HG03108 (cell line): ENCODE data around the gene ASCL5.
"Not testable (repeated sequence)": the region's sequence is repeated elsewhere in the genome, so short reads cannot be mapped to it uniquely, and the experiment has no call there.

Experiments
- ATAC-seq: cut with Tn5 transposase; IDR thresholded peaks from one replicate; pipeline ENCODE4 v1.9.1; 2021; ENCODE audit warnings: moderate library complexity; ENCODE audit not compliant: unreplicated experiment

ASCL5 gene

GRCh38 chr1:201126832-201127754, at the start of gene ASCL5:
ASCL5 (minus strand) TSS chr1:201127184; CDS start chr1:201115372, 11,812 bp downstream.
- no peak for ATAC-seq

DNA sequence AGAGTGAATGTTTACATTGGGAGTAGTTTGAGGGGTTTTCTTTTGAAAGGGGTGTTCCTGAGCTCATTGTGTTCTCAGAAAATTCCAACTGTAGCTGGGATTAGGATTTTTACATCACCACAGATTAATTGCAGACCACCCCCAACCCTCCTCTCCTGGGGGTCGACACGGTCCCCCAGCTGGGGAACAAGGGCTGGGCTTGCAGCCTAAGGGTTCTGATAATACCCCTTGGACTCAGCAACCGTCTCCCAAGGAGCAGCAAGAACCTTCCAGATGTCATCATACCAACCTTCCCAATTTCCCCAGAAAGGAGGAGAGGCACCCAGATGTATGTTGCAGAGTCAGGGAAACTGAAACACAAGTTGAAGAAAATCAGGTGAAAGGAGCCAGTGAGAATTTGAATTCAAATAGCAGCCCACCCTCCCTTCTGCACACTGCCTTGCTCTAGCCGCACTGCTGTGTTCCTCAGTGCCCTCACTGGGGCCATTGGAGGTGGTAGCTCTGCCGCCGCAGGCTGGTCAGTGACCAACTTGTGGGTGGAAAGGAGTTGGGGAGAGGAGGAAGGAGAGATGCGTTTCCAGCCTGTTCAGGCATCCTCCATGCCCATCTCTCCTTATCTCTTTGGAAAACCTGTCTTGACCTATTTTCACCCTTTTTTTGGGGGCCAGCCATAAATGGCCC, 49.0 kb upstream of the ASCL5 start:
- ATAC-seq: no peak

DNA sequence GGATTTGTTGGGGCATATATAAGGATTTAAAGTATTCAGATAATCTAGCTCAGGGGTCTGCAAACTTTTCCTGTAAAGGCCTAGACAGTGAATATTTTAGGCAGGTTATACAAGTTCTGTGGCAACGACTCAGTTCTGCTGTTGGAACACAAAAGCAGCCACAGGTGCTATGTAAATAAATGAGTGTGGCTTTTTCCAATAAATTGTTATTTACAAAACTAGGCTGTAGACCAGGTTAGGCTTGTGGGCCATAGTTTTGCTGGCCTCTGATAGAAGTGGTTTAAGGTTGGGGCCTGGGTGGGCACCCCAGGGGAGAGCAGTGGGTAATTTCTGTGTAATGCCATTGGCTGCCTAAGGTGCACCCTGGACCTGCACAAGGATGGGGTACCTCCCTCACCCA, 46.8 kb upstream of the ASCL5 start:
- no peak for ATAC-seq

GRCh38 chr1:201172999-201173610, 46.1 kb upstream of the ASCL5 start:
- no peak for ATAC-seq

DNA sequence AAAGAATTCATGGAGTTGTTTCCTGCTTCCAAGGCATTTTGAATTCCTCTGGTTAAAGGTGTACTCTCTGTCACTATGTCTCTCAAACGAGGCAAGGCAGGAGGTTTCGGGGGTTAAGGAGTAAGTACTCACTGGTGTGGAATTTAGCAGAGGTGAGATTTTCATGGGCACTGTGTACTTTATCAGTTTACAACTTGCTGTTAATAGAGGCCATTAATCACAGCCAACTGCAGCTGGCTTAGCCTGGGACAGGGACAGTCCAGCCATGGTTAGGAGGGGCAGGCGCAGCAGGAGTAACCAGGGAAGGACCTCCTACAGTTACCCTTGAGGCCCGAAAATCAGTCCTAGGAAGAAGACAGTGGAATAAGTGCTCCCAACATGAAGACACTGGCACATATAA, 45.3 kb upstream of the ASCL5 start:
- ATAC-seq: no peak

GRCh38 chr1:201171063-201172036, 44.4 kb upstream of the ASCL5 start:
- no peak for ATAC-seq

DNA sequence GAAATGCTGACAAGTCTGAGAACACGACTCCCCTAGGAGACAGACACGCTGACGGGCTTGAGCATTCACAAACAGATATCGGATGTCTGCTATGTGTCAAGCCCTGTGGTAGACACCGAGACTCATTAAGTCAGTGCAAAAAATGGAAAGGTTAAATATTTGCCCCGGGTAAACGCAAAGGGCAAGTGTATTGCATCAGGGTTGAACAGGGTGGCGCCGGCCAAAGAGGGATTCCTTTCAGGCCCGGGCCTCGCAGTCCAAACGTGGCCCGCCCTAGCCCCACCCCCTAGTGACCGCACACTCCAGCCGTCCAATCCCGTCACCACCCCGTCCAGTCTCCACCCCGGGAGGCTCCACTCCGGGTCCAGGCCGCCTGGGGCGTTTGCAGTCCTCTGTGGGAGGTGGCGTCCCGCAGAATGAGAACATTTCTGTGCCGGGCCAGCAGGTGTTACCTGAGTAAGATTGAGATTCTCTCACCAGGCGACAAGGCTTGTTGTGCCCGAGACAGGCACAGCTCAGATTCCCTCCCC, 43.6 kb upstream of the ASCL5 start:
- peak; percentile 96 for ATAC-seq

DNA sequence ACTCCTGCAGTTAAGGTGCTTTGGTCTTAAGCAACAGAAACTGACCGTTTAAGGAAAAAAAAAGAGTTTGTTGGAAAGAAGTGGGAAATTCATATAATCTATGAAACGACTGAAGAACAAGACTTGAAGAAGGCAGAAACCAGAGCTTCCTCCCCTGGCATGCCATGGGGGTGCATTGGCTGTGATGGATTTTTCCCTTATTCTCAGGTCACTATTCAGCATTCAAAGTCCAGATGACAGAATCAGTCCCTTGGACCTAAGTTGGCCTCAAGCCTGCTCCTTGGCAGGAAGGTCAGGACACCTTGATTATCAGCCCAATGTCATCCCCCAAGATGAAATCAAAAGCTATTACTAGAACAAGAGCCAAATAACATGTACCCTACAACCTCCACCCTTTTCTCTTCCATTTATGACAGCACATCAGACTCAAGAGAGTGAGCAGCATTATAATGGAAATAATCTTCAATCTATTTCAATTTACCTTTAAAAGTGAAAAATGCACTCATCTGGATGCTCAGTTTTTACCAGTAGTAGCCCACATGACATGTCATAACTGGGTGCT, 43.1 kb upstream of the ASCL5 start:
- ATAC-seq: no peak

DNA sequence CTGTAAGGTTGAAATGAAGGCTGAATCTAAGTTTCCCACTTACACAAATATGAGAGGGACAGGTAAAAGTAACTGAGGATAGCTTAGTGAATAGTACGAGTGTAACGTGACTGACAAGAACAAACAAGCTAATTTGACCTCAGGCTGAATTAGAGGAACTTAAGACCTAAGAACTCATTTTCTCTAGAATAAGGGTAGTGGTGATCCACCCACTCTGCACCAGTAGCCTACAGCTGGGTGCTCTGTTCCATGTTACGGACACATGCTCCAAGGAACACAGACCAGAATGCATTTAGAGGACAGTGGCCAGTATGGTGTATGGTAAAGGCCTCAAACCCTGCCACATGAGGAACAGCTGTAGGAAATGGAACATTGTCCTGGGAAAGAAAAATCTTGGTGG, 42.2 kb upstream of the ASCL5 start:
- no peak for ATAC-seq

- no peak for ATAC-seq
Observed at GRCh38 chr1:201167041-201167991, 40.3 kb upstream of the ASCL5 start.

- no peak for ATAC-seq
Observed at GRCh38 chr1:201164645-201165044, 37.7 kb upstream of the ASCL5 start.

GRCh38 chr1:201163707-201164106, 36.7 kb upstream of the ASCL5 start:
- no peak for ATAC-seq

GRCh38 chr1:201163036-201163435, 36.1 kb upstream of the ASCL5 start:
- not testable (repeated sequence) for ATAC-seq

DNA sequence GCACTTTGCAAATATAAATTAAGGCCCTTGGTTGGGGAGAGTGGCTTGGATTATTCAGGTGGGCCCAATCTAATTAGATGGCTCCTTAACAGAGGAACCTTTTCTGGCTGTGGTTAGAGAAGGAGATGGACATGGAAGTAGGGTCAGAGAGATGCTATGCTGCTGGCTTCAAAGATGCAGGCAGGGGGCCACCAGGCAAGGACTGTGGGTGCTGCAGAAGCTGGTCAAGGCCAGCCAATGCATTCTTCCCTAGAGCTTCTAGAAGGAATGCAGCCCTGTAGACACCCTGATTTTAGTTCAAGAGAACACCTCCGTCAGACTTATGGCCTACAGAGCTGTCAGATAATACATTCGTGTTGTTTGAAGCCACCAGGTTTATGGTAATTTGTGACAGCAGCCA, 31.0 kb upstream of the ASCL5 start:
- no peak for ATAC-seq

DNA sequence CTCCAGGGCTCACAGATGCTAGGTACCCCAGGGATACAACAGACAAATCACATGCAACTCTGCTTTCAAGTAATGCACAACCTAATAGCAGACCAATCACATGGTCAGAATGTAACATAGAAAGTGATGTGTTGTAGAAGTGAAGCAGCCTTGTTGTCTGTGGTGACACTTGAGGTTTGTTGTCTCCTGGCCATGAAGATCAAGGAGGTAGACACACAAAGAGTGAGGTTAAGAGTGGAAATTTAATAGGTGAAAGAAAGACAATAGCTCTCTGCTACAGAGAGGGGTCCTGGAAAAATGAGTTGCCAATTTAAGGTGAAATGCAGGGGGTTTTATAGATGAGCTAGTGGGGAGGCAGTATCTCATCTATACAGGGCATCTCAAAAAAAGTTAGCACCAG, 29.8 kb upstream of the ASCL5 start:
- no peak for ATAC-seq

DNA sequence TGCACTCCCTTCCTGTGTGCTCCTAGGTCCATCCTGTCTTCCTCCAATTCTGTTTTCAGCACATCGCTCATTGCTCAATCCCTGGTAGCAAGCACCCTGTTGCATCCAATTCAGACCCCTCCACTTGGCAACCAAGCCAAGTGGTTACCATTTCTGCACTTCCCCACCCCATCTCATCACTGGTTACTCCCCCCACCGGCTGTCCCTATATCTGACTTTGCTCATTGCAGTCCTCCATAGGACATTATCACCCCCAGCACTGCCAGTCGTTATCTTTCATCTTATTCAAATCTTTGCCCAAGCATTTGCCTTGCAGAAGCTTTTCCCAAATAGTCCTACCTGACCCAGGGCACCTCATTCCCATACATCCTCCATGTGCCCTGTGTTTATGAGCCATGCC, 29.4 kb upstream of the ASCL5 start:
- ATAC-seq: no peak

GRCh38 chr1:201155354-201155753, 28.4 kb upstream of the ASCL5 start:
- no peak for ATAC-seq

- peak; percentile 97 for ATAC-seq
Observed at GRCh38 chr1:201154389-201155165, 27.6 kb upstream of the ASCL5 start, which contains the start of gene TMEM9. TMEM9 (minus strand) TSS chr1:201154474; CDS start chr1:201153923, 551 bp downstream.
